Naive B cell (primary cell): ENCODE measurements around the gene AGBL3. TPM values are rescaled to one million over a fixed set of nuclear protein-coding genes. Genes with fewer than 3 reads are reported as not detected.

Source experiments
- ATAC-seq, 2 donors: fragments of 150-1000 bp; cut with Tn5 transposase; 2 replicates each; pipeline ENCODE4 v1.10.0; 2021; ENCODE audit warnings: low read depth in 2 of 2, mild to moderate bottlenecking in 2 of 2, moderate library complexity in 2 of 2
- DNase-seq: peaks from one replicate; pipeline ENCODE4 v3.0.0; 2022
- H3K27ac Mint-ChIP-seq, 6 donors: one replicate each; pipeline ENCODE4 v1.8.0; 2020 to 2022; ENCODE audit warnings: mild to moderate bottlenecking in 6 of 6, mixed read lengths in 6 of 6, moderate library complexity in 5 of 6, inconsistent platforms in 2 of 6
- H3K27me3 Mint-ChIP-seq, 3 donors: one replicate each; pipeline ENCODE4 v1.8.0; 2021 to 2022; ENCODE audit warnings: mixed read lengths in 3 of 3, mild to moderate bottlenecking in 1 of 3
- H3K36me3 Mint-ChIP-seq, 2 donors: one replicate each; pipeline ENCODE4 v1.8.0; 2020 to 2022; ENCODE audit warnings: mixed read lengths in 2 of 2, inconsistent platforms in 1 of 2, mild to moderate bottlenecking in 1 of 2
- H3K4me1 Mint-ChIP-seq, 3 donors: one replicate each; pipeline ENCODE4 v1.8.0; 2020 to 2022; ENCODE audit warnings: mixed read lengths in 3 of 3, inconsistent platforms in 1 of 3, mild to moderate bottlenecking in 1 of 3, moderate library complexity in 1 of 3
- H3K4me3 Mint-ChIP-seq, 8 donors: one replicate each; pipeline ENCODE4 v1.8.0; 2020 to 2022; ENCODE audit warnings: mild to moderate bottlenecking in 8 of 8, mixed read lengths in 8 of 8, moderate library complexity in 8 of 8, inconsistent platforms in 2 of 8
- H3K9me3 Mint-ChIP-seq, 7 donors: one replicate each; pipeline ENCODE4 v1.8.0; 2020 to 2022; ENCODE audit warnings: mixed read lengths in 7 of 7, mild to moderate bottlenecking in 5 of 7, inconsistent platforms in 2 of 7, moderate library complexity in 1 of 7
- polyA plus RNA-seq, 6 donors: library from polyadenylated mRNA; unstranded; fragments of 300-500 nt; fragmentation: Illumina TruSeq; gene quantifications; one replicate each; pipeline ENCODE4 v1.2.3, GENCODE V29; 2021; ENCODE audit warnings: low read depth in 6 of 6

The AGBL3 gene
- polyA plus RNA-seq, 6 donors from 2014 or later = 0.65 to 1.5 (median 1.1) TPM; not detected in 2

GRCh38 chr7:135074096-135074495 lies 87.8 kb downstream of the AGBL3 start:
- no peak overlapping the region for H3K4me3 Mint-ChIP-seq
- H3K27ac Mint-ChIP-seq = no peak overlapping the region
- H3K4me1 Mint-ChIP-seq = no peaks in the 10 kb centered on the region
- no peak for ATAC-seq
- no peak for DNase-seq
- no peaks in the 10 kb centered on the region for H3K36me3 Mint-ChIP-seq
- peaks cover 0 to 3% (median 0%) of the 10 kb centered on the region in 7 donors for H3K9me3 Mint-ChIP-seq
- no peaks in the 10 kb centered on the region for H3K27me3 Mint-ChIP-seq

GRCh38 chr7:135074531-135074930 lies 88.2 kb downstream of the AGBL3 start:
- H3K27ac Mint-ChIP-seq = no peak overlapping the region
- DNase-seq (no peak), ATAC-seq (no peak)

GRCh38 chr7:135075716-135076115 lies 89.4 kb downstream of the AGBL3 start:
- no peak for DNase-seq
- Mint-ChIP-seq H3K9me3 (peaks cover 0 to 3% (median 0%) of the 10 kb centered on the region in 7 donors), H3K27me3 (no peaks in the 10 kb centered on the region), H3K4me3 (no peak overlapping the region), H3K36me3 (no peaks in the 10 kb centered on the region), H3K4me1 (no peaks in the 10 kb centered on the region), H3K27ac (no peak overlapping the region)
- no peak for ATAC-seq

More at GRCh38 chr7:135074531-135074930, 88.2 kb downstream of the AGBL3 start:
- Mint-ChIP-seq H3K9me3 (peaks cover 0 to 3% (median 0%) of the 10 kb centered on the region in 7 donors), H3K4me1 (no peaks in the 10 kb centered on the region), H3K27me3 (no peaks in the 10 kb centered on the region), H3K4me3 (no peak overlapping the region), H3K36me3 (no peaks in the 10 kb centered on the region)

- Mint-ChIP-seq H3K4me1 (no peaks in the 10 kb centered on the region), H3K27ac (no peak overlapping the region)
- no peak for DNase-seq
Measured at GRCh38 chr7:135076882-135077281, 90.6 kb downstream of the AGBL3 start.

GRCh38 chr7:135077642-135078041 lies 91.3 kb downstream of the AGBL3 start:
- Mint-ChIP-seq H3K9me3 (peaks cover 0 to 1% (median 0%) of the 10 kb centered on the region in 7 donors), H3K27ac (no peak overlapping the region), H3K4me1 (no peaks in the 10 kb centered on the region)

More at GRCh38 chr7:135076882-135077281, 90.6 kb downstream of the AGBL3 start:
- peaks cover 0 to 1% (median 0%) of the 10 kb centered on the region in 7 donors for H3K9me3 Mint-ChIP-seq
- no peaks in the 10 kb centered on the region for H3K27me3 Mint-ChIP-seq
- no peak overlapping the region for H3K4me3 Mint-ChIP-seq
- no peak for ATAC-seq
- no peaks in the 10 kb centered on the region for H3K36me3 Mint-ChIP-seq

GRCh38 chr7:135078051-135078450 lies 91.7 kb downstream of the AGBL3 start:
- no peaks in the 10 kb centered on the region for H3K36me3 Mint-ChIP-seq
- H3K4me3 Mint-ChIP-seq = no peak overlapping the region
- peaks cover 0 to under 1% (median 0%) of the 10 kb centered on the region in 7 donors for H3K9me3 Mint-ChIP-seq
- ATAC-seq (no peak), DNase-seq (no peak)
- H3K4me1 Mint-ChIP-seq = no peaks in the 10 kb centered on the region
- H3K27ac Mint-ChIP-seq = no peak overlapping the region
- H3K27me3 Mint-ChIP-seq = no peaks in the 10 kb centered on the region

More at GRCh38 chr7:135077642-135078041, 91.3 kb downstream of the AGBL3 start:
- ATAC-seq (no peak), DNase-seq (no peak)
- H3K4me3 Mint-ChIP-seq = no peak overlapping the region
- H3K36me3 Mint-ChIP-seq = no peaks in the 10 kb centered on the region
- H3K27me3 Mint-ChIP-seq = no peaks in the 10 kb centered on the region

- H3K4me1 Mint-ChIP-seq = no peaks in the 10 kb centered on the region
- H3K4me3 Mint-ChIP-seq = no peak overlapping the region
- no peak for DNase-seq
- H3K9me3 Mint-ChIP-seq = no peaks in the 10 kb centered on the region
- ATAC-seq = no peak
- no peaks in the 10 kb centered on the region for H3K36me3 Mint-ChIP-seq
- no peak overlapping the region for H3K27ac Mint-ChIP-seq
- H3K27me3 Mint-ChIP-seq = no peaks in the 10 kb centered on the region
Measured at GRCh38 chr7:135079068-135079467, 92.8 kb downstream of the AGBL3 start.

GRCh38 chr7:135083005-135083404 lies 96.7 kb downstream of the AGBL3 start:
- Mint-ChIP-seq H3K27me3 (no peaks in the 10 kb centered on the region), H3K9me3 (peaks cover 3 to 21% (median 16%) of the 10 kb centered on the region in 7 donors), H3K27ac (peak overlapping the region in 2 of 6 donors; percentile 10 to 59), H3K36me3 (peaks cover 0 to 12% of the 10 kb centered on the region in 2 donors), H3K4me1 (no peaks in the 10 kb centered on the region), H3K4me3 (no peak overlapping the region)
- no peak for ATAC-seq
- no peak for DNase-seq

- Mint-ChIP-seq H3K36me3 (peaks cover 0 to 25% of the 10 kb centered on the region in 2 donors), H3K9me3 (peaks cover 11 to 37% (median 30%) of the 10 kb centered on the region in 7 donors), H3K4me3 (no peak overlapping the region), H3K27me3 (peaks cover 0 to 7% (median 0%) of the 10 kb centered on the region in 3 donors), H3K4me1 (no peaks in the 10 kb centered on the region), H3K27ac (no peak overlapping the region)
- ATAC-seq (no peak), DNase-seq (no peak)
Measured at GRCh38 chr7:135088566-135088965, 102.3 kb downstream of the AGBL3 start.

- Mint-ChIP-seq H3K27ac (no peak overlapping the region), H3K4me1 (peaks cover 6 to 17% (median 8%) of the 10 kb centered on the region in 3 donors), H3K9me3 (peaks cover 11 to 28% (median 25%) of the 10 kb centered on the region in 7 donors)
Measured at GRCh38 chr7:135091717-135092116, 105.4 kb downstream of the AGBL3 start.

GRCh38 chr7:135094472-135095237 lies 108.3 kb downstream of the AGBL3 start:
- ATAC-seq (no peak), DNase-seq (no peak)
- Mint-ChIP-seq H3K36me3 (no peaks in the 10 kb centered on the region), H3K4me1 (peaks cover 6 to 17% (median 8%) of the 10 kb centered on the region in 3 donors), H3K27me3 (no peaks in the 10 kb centered on the region), H3K9me3 (peaks cover 0 to 2% (median 0%) of the 10 kb centered on the region in 7 donors), H3K27ac (peak overlapping the region in 4 of 6 donors; percentile 44 to 85 (median 63)), H3K4me3 (no peak overlapping the region)

More at GRCh38 chr7:135091717-135092116, 105.4 kb downstream of the AGBL3 start:
- no peak for ATAC-seq
- Mint-ChIP-seq H3K27me3 (peaks cover 0 to 7% (median 0%) of the 10 kb centered on the region in 3 donors), H3K36me3 (peaks cover 0 to 25% of the 10 kb centered on the region in 2 donors), H3K4me3 (no peak overlapping the region)
- DNase-seq = no peak

GRCh38 chr7:135095450-135095849 lies 109.1 kb downstream of the AGBL3 start:
- no peaks in the 10 kb centered on the region for H3K36me3 Mint-ChIP-seq
- H3K27ac Mint-ChIP-seq = peak overlapping the region in 5 of 6 donors; percentile 29 to 78 (median 44)
- ATAC-seq (peak in 1 of 2 donors; percentile 27), DNase-seq (no peak)
- no peaks in the 10 kb centered on the region for H3K27me3 Mint-ChIP-seq
- H3K4me1 Mint-ChIP-seq = peaks cover 6 to 17% (median 8%) of the 10 kb centered on the region in 3 donors
- no peak overlapping the region for H3K4me3 Mint-ChIP-seq
- peaks cover 0 to 2% (median 0%) of the 10 kb centered on the region in 7 donors for H3K9me3 Mint-ChIP-seq

GRCh38 chr7:135098391-135098790 lies 112.1 kb downstream of the AGBL3 start:
- no peaks in the 10 kb centered on the region for H3K36me3 Mint-ChIP-seq
- H3K9me3 Mint-ChIP-seq = peaks cover 0 to 2% (median 0%) of the 10 kb centered on the region in 7 donors
- peaks cover 6 to 17% (median 8%) of the 10 kb centered on the region in 3 donors for H3K4me1 Mint-ChIP-seq
- ATAC-seq = no peak
- H3K4me3 Mint-ChIP-seq = no peak overlapping the region
- no peak for DNase-seq
- H3K27ac Mint-ChIP-seq = no peak overlapping the region
- H3K27me3 Mint-ChIP-seq = no peaks in the 10 kb centered on the region

GRCh38 chr7:135100856-135101255 lies 114.5 kb downstream of the AGBL3 start:
- Mint-ChIP-seq H3K4me1 (peaks cover 0 to under 1% (median 0%) of the 10 kb centered on the region in 3 donors), H3K27me3 (no peaks in the 10 kb centered on the region), H3K36me3 (no peaks in the 10 kb centered on the region), H3K27ac (no peak overlapping the region), H3K9me3 (peaks cover 0 to 16% (median 4%) of the 10 kb centered on the region in 7 donors), H3K4me3 (no peak overlapping the region)
- DNase-seq = no peak
- ATAC-seq = no peak
